ENCODE results near the gene TPO. TPM values are rescaled to one million over a fixed set of nuclear protein-coding genes. Genes with fewer than 3 reads are reported as not detected.

Gene TPO
- total RNA-seq, 1 experiment from 2014 or later = not detected

GRCh38 chr2:1541819-1542475 lies 128.7 kb downstream of the TPO start:
- DNase-seq = no peak
- Mint-ChIP-seq H3K9me3 (peaks cover 0 to 3% of the 10 kb centered on the region in 2 experiments; a peak in 1 of 5 replicates), H3K4me1 (peaks cover 0 to 3% of the 10 kb centered on the region in 2 experiments; a peak in 2 of 4 replicates), H3K4me3 (no peak overlapping the region), H3K36me3 (ENCODE audit: insufficient read depth in 1 of 3, low read depth in 3 of 3) (no peaks in the 10 kb centered on the region; a peak in 1 of 7 replicates), H3K27me3 (ENCODE audit: low read depth) (peaks cover 2% of the 10 kb centered on the region; the same call in 1 of the 2 replicates), H3K27ac (no peak overlapping the region)
- no peaks in the 10 kb centered on the region for H3K4me1 ChIP-seq (ENCODE audit: insufficient read depth, low read length)
- no peak overlapping the region for H2BK12ac ChIP-seq (ENCODE audit: insufficient read length, low read depth, low read length)
- TF ChIP-seq, protein P1, sequence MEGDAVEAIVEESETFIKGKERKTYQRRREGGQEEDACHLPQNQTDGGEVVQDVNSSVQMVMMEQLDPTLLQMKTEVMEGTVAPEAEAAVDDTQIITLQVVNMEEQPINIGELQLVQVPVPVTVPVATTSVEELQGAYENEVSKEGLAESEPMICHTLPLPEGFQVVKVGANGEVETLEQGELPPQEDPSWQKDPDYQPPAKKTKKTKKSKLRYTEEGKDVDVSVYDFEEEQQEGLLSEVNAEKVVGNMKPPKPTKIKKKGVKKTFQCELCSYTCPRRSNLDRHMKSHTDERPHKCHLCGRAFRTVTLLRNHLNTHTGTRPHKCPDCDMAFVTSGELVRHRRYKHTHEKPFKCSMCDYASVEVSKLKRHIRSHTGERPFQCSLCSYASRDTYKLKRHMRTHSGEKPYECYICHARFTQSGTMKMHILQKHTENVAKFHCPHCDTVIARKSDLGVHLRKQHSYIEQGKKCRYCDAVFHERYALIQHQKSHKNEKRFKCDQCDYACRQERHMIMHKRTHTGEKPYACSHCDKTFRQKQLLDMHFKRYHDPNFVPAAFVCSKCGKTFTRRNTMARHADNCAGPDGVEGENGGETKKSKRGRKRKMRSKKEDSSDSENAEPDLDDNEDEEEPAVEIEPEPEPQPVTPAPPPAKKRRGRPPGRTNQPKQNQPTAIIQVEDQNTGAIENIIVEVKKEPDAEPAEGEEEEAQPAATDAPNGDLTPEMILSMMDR (conservative IDR thresholded peaks at IDR 0.05) = no peak
- no peak overlapping the region for H3K9ac ChIP-seq (ENCODE audit: extremely low read depth, insufficient read length, low read length)
- no peak overlapping the region for H3T11ph ChIP-seq (ENCODE audit: low read length)
- peaks cover 4% of the 10 kb centered on the region for H4K20me1 ChIP-seq (ENCODE audit: control insufficient read depth, insufficient read depth, insufficient read length)
- no peaks in the 10 kb centered on the region for H3K79me1 ChIP-seq (ENCODE audit: insufficient read depth, low read depth, low read length, poor library complexity, severe bottlenecking)
- no peak overlapping the region for H2AFZ ChIP-seq (ENCODE audit: low read length)
- H3K23ac ChIP-seq (ENCODE audit: insufficient read length, low read depth, low read length) = no peak overlapping the region
- no peak overlapping the region for H4K91ac ChIP-seq (ENCODE audit: insufficient read length, low read depth, low read length)
- no peak overlapping the region for H4K5ac ChIP-seq (ENCODE audit: insufficient read length, low read depth, low read length)
- no peak overlapping the region for H2BK5ac ChIP-seq (ENCODE audit: insufficient read length, low read length)
- no peak overlapping the region for H2BK15ac ChIP-seq (ENCODE audit: low read depth, low read length)
- H2AK5ac ChIP-seq (ENCODE audit: insufficient read length, low read length) = no peak overlapping the region
- no peak overlapping the region for H4K8ac ChIP-seq (replicated peaks; ENCODE audit: insufficient read length, low read depth, low read length)
- no peak overlapping the region for H2BK120ac ChIP-seq (ENCODE audit: low read depth, low read length, poor library complexity, severe bottlenecking)
- no peak overlapping the region for H3K14ac ChIP-seq (ENCODE audit: insufficient read depth, low read length)
- no peaks in the 10 kb centered on the region for H3K79me2 ChIP-seq (ENCODE audit: insufficient read depth, low read length)
- no peak overlapping the region for H3K27ac ChIP-seq (ENCODE audit: insufficient read length, low read depth, low read length)
- H3K23me2 ChIP-seq (ENCODE audit: insufficient read length, low read depth, low read length, poor library complexity, severe bottlenecking) = no peaks in the 10 kb centered on the region
- H3K18ac ChIP-seq (ENCODE audit: insufficient read length, low read depth, low read length) = no peak overlapping the region
- no peaks in the 10 kb centered on the region for H3K9me3 ChIP-seq (ENCODE audit: control insufficient read depth, low read depth, low read length)
- no peak overlapping the region for H3K56ac ChIP-seq (ENCODE audit: insufficient read length, low read depth, low read length)
- no peaks in the 10 kb centered on the region for H3K27me3 ChIP-seq (ENCODE audit: insufficient read depth, low read length)
- no peak overlapping the region for H2BK20ac ChIP-seq (ENCODE audit: low read depth, low read length, poor library complexity, severe bottlenecking)
- WGBS (ENCODE audit: extremely low coverage, insufficient read length, low lambda C conversion rate) = no CpG with 5 or more reads among the region's 16 CpGs
- no peak overlapping the region for H3K4ac ChIP-seq (ENCODE audit: low read depth, low read length)
- no peak overlapping the region for H3K4me2 ChIP-seq (ENCODE audit: insufficient read depth, insufficient read length, low read length)

All from H9 (cell line).